ENCODE data around the gene FUNDC2.

- TF ChIP-seq POLR2A (IDR thresholded peaks at IDR 0.05; ENCODE audit: low read length), result no peak
- no peak for TF ChIP-seq GATA1 (IDR thresholded peaks at IDR 0.05; ENCODE audit: low read depth, low read length)
Observed at GRCh38 chrX:155031657-155032056, 5.0 kb downstream of the FUNDC2 start.
